HG03196 (cell line): ENCODE results near the gene UMAD1.

ENCODE experiments used
- ATAC-seq: cut with Tn5 transposase; IDR thresholded peaks from one replicate; pipeline ENCODE4 v1.9.1; 2021; ENCODE audit not compliant: unreplicated experiment

Gene UMAD1

DNA sequence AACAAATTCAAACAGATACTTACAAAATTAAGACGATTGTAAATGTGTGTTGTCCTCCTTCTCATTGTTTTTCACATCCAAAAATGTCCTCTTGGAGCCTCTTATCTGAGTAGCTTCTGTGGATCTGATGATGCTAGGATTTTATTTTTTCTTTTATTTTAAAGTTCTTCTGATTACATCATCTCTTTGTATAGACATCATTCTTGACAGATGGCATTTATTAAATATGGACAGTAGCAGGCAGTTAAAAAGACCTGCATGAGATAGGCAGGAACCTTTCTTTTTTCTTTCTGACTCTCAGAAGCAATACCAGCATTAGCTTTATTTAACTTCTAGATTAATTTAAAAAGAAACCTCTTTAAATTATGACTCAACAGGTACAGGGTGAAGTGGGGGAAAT is 77.9 kb downstream of the UMAD1 start, which contains the start of gene RPA3:
Gene RPA3, minus strand, starts transcription at position 116 of the 400 bp plus-strand sequence. CDS start 78,189 bp downstream, outside the sequence.
- no peak for ATAC-seq

DNA sequence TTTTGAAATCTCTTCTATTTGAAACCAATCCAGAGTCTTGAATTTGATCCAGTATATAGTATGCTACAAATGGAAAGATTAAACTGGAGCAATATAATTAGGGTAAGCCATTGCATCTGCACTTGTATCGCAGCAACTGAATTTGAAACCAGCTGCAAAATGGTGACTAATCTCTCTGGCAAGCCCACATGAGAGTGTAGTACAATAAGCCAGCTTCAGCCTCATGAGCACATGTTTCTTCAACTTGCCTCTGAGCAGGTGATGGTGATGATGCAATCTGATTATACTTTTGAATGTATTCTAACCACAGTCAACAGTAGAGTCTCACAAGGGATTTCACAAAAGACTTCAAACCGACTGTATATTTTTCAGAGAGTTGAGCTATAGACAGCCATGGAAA is 78.7 kb downstream of the UMAD1 start:
- peak; percentile 99 for ATAC-seq

DNA sequence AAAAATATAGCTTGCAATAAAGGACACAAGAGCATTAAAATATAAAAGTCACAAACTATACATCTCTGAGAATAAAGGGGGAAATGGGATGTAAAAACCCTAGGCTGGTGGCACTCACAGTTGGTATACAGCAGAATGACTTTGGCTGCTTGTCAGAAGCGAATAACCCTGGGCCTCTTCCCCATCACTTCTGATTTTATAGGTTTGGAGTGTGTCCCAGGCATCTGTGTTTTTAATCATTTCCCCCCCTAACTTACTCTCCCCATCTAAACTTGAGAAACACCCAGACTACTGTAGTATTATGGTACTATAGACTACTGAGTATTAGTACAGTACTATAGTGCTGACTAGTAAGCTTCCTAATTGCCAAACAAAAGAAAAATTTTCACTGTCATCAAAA is 79.6 kb downstream of the UMAD1 start:
- no peak for ATAC-seq

DNA sequence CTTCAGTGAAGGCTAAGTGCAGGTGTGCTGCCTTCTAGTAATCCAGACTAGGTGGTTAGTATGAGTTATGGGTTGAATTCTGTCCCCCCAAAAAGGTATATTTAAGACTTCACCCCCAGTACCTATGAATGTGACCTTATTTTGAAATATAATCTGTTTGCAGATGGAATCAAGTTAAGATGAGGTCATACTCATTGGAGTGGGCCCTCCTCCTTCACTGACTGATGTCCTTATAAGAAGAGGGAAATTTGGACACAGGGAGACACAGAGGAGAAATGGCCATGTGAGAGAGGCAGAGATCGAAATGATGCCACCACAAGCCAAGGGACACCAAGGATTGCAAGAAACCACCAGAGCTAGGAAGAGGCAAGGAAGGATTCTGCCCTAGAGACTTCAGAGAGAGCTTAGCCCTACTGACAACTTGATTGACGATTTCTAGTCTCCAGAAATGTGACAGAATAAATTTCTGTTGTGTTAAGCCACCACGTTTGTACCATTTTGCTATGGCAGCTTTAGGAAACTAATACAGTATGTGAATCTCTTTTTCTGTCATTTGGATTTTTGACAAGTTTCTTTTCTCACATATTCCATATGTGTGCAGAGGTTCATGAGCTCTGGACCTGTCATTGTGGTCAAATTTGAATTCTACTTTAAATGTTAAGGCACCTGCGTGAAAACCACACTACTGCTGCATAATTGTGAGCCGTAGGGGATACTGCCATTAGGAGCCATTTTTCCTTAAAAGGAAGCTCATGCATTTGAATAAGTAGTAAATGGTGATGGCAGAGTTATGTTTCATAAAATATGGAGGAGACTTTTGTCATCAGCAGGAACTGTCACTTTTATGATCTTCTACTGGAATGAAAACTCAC is 80.4 kb downstream of the UMAD1 start:
- ATAC-seq: no peak

DNA sequence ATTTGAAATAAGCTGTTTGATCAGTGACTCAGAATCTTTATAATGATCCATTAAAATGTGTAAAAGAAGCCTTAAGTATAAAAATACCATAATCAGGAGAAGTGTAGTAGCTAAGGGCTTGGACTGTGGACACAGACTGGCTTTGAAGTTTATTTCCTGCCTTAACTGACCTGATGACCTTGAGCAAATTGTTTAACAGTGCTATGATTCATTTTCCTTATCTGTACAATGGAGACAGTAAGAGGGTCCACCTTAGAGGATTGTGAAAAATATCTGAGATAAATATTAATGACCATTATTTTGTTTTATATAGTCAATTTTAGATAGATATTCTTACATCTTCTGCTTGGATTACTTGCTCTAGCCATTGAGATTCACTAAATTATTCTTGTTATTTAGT is 91.2 kb downstream of the UMAD1 start:
- ATAC-seq: no peak

DNA sequence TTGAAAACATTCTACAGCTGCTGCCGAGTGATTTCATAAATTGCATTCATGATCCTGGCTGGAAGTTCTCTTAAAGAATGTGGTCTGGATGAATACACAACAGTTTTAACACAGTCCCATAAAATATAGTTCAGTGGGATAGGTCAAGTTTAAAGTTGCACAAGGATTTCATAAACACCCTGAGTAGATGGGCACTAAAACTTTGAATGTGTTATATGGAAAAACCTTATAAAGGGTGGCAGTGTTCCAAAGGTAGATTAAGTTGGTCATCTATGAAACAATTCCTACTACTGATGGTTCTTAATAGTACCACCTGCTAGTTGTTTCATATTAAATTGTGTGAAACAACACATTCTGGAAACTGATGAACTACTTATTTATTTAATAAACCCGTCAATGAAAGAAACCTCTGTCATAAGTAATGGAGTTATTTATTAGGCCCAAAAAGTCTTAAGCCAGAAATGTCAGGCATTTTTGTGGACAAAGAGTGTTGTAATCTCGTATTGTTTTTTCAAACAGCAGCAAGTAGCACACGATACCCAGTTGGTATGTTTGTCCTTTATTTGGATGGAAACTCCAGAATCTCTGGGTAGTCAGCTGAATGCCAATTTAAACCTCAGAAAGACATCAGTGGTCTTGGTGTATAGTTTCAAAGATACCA is 92.2 kb downstream of the UMAD1 start:
- ATAC-seq: no peak

DNA sequence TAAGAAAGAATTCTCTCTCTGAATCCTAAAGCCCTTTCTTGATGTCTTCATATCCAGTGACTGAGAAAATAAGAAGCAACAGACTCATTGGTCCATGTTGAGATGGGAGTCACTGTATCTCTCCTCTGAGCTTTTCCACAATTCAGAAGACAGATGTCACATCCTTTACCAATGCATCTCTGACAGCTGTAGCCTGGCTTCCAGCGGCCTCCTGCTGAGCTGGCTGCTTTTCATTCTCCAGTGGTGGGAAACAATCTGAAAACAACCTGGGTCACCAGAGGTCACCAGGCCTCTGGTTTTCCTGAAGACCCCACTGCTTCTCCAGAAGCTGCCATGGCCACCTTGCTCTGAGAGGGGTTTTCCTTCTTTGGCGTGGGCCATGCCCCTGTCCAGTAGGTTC is 96.1 kb downstream of the UMAD1 start:
- ATAC-seq: no peak

DNA sequence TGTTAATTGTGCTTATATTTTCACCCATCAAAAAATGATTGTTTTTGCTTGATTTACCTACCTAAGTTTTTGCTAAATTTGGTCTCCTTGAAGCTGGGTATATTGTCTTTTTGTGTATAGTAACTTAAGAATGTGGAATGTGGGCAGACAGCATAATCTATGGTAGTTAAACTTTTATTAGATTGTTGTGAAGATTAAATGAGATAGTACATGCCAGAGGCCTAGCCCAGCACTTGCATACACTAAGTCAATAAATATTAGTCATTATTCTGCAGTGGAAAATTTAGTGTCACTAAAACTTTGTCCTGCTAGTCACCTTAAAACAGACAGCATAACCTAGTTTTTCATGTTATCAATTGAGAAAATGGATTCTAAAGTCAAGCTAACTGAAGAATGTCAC is 97.1 kb downstream of the UMAD1 start:
- ATAC-seq: no peak

DNA sequence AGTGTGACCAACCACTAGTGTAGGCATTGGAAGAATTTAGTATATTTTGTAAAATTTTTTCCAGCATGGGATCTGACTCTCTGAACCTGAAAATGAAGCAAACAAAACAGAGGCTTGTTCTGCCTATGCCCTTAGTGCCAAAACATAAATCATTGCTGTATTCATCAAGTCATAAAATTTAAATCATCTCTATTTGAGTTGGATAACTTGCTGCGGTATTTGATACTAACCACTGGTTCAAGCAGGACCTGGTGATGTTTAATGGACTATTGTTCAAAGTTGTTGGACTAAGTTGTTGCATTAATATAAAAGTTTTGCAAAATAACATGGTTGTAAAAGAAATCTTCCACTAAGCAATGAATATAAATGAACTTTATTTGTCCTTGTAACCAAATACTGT is 97.6 kb downstream of the UMAD1 start:
- no peak for ATAC-seq

DNA sequence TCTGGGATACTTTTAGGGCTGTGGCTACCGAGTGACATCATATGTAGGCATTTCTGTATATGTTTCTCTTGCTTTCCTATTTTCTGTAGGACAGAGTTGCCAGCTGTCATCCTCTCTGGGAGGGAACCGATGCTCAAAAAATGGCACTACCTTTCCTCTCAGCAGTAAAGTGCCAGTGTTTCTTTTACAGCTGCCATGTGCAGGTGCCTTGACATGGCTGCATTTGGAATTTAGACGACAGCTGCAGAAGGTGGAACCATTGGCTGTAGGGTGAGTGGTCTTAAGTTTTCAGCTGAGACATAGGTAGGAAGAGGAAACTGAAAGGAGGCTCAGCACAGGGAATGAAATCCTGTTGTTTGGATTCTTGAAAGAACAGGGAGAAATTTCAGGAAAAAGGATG is 98.1 kb downstream of the UMAD1 start:
- no peak for ATAC-seq

DNA sequence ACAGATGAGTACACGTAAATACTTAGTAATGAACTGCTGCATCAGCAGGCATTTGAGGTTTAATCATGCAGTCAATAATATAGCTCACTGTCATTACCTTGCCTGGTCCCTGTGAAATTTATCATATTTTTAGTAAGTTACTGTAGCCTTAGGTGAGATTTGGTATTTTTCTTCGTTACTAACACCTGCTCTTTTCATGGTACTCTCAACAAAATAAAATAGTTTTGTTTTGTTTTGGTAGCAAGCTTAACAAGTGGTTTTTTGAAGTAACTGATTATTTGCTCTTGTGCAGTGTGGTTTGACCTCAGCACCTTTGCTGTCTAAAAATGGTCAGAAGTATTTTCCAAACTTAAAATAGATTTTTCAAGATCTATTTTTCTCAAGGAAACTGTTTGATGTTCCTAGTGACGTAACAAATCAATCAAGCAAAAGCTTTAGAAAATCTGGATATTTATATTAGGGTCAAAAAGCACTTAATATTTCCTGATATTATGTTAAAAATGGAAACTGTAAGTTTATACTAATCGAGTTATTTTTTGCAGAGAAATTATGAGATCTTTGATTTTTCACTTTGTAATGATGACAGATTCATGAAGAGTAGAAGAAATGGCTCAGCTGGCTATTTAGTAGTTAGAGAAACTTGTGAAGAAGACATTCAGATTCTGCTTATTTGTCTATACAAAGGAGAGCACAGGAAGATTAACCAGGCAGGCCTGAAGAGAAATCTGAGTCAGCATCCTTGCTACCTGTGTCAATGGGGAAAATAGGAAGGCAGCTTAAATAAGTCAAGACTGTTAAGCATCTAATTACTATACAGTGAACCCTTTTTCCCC is 98.9 kb downstream of the UMAD1 start:
- ATAC-seq: no peak

DNA sequence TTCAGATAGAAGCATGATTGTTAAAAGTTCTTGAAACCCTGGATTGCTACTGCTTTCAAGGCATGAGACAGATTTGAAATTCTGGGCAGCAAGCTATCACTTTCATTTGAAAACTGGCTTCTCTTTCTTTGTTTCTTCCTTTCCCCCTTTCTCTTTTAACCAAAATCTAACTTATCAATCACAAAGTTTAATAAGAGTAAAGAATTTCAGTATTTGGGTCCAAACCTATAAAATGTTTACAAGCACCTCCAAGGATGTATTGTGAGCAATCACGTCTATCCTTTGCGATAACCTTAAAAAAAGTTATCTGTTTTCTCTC is 99.4 kb downstream of the UMAD1 start:
- ATAC-seq: no peak

DNA sequence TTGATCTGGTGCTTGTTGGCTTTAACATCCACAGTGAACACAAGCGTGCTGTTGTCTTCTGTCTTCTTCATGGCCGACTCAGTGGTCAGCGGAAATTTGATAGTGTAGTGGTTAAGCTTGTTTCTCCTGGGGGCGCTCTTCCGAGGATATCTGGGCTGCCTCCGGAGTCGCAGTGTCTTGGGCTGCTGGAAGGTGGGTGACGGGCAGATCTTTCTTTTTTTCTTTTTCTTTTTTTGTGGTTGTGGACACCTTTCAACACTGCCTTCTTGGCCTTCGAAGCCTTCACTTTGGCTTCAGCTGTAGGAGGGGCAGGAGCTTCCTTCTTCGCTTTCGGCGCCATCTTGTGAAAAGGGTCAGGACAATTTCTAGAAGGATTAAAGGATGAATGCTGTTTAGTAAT is 101.7 kb downstream of the UMAD1 start:
- ATAC-seq: no peak

DNA sequence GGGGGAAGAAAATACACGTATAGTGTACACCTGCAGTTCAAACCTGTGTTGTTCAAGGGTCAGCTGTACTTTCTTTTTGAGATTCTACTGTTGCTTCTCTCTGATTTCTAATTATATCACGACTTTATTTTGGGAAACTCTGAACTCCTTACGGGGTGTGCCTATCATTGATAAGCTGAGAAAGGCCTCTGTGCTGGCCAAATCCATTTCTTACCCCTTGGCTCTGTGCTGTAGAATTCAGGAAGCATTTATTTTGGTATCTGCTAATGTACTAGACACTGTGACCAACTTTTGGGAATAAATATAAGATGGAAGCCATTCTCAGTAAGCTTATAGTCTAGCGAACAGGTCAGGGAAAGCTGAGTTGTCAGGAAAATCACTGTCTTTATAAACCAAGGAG is 104.7 kb downstream of the UMAD1 start:
- ATAC-seq: no peak

DNA sequence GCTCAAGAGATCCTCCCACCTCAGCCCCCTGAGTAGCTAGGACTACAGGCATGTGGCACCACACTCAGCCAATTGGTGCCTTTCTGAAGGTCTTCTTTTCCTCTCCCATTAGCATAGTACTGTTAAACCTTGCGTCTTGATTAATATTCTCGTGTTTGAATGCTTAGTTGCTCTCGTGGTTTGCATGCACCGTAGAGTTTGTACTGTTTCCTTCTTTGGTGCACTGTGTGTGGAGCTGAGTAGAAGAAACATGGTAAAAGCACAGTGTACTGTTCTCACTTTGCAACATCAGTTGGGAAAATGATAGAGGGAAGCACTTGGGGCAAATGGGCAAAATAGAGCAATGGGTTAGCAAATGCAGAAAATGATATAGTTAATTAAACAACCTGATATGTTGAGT is 105.4 kb downstream of the UMAD1 start:
- no peak for ATAC-seq

DNA sequence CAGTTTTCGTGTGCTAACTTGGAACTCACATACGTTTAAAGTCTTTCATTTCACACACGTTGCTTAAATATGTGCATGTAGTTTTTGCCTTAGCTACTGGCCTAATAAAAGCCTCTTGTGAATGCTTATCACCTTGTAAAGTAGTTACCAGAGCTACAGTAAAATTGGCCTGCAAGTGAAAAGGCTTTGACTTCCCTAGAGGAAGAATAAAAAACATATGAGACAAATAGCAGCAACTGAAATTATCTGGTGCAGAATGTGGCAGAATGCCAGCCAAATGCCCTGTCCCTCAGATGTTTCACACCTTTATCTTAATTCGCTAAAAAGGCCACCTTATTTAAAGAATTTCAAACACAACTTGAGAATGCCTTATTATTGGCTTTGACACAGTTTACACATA is 105.9 kb downstream of the UMAD1 start:
- no peak for ATAC-seq

DNA sequence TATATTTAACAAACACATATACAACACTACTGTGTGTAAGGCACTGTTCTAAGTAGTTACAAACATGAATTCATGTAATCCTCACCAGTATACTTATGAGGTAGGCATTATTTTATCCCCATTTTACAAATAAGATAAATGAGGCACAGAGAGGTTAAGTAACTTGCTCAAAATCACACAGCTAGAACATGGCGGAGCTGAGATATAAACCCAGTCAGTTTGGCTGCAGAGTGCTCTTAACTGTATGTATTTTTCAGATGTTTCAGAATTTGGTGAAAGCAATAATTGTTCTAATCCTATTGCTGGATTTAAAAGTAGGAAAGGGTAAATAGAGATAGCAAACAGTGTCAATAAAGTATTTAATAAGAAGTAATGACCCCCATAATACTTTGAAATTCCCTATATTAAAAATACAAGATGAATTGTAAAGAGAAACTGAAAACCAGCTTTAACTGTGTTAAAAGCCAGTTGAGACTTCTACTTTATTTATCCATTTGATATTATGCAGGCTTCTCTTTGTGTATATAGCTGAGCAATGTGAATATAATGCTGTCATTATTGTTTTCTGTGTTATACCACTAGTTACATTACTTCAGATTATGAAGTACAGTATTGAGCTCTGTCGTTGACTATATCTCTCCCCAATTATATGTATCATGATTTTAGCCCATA is 110.2 kb downstream of the UMAD1 start:
- no peak for ATAC-seq

DNA sequence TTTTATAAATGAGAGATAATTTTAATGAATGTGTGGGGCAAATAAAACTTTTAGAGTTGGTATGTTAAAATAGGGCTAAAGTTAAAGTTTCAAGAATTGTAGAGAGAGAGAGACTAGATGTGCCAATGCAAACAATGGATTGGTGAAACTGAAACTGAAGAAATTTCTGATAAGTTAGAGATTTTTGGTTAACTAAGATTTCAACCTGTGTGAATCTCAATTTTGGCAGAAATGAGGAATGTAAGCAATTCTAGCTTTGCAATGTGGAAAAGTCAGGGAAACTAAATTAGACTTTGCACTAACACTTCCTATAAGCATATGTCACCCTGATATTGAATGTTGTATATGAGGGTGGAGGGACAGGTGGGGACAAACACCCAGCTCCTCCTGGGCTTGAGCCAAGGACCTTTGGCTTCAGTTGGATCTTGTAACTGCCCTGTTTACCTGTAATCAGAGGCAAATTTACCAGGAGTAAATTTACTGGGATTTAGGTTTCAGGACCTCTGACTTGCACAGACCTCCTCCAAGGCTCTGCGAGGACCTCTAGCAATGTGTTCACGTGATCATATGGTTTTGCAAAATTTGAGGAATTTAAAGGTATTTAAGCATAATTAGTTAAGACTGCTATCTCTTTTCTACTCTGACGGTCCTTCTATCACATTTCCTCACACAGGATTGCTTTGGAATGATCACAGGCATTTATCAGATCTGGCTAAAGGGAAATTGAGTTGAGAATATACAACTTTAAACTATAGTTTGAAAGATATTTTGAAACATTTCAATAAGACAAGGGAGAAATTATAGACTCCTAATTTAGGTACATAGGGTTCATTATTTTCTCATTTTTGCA is 110.9 kb downstream of the UMAD1 start:
- ATAC-seq: no peak

DNA sequence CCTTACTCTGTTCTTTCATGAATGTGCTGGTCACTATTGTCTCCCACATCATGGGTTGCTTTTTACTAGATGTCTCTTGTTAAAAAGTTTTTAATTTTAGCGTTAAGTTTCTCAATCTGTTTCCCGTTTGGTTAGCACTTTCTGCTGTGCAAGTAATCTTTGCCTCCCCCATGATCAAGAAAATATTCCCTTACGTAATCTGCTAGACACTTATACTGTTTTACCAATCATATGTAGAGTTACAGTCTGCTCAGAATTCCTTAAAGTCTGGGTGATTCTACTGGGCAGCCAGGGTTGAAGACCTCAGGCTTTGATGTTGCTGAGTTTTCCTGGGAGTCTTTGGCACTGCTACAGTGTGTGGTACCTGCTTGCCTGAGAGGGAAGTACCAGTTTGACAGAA is 116.0 kb downstream of the UMAD1 start:
- no peak for ATAC-seq

DNA sequence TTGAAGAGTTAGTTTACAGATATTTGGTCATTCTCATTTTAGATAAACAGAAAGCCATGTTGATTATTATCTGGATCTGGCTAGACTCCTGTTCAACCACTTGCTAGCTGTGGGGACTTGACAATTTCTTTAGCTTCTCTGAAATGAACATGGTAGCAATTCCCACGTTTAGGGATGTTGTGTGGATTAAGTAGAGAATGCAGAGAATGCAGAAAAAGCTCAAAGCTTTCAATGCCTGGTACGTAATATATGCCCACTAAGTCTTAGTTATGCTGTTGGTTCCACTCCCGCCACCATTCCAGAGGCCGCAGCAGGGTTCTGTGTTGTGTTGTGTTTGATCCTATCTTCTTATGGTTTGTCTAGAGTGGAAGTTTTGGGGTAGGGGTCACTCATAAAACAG is 117.0 kb downstream of the UMAD1 start:
- no peak for ATAC-seq
